Embryonic facial prominence (tissue), 1 donor: ENCODE data around the gene OR4C6.

Experiments
- DNase-seq: peaks from one replicate; pipeline ENCODE4 v3.0.0-alpha.2; 2016; ENCODE audit errors: extremely low spot score

The OR4C6 gene

GRCh38 chr11:55661901-55662300 lies at the start of gene OR4C6:
Gene OR4C6 (plus strand): TSS chr11:55662201. CDS start chr11:55665167, 2,966 bp downstream.
- DNase-seq = no peak

- DNase-seq = no peak
These were observed 37.5 kb upstream of the OR4C6 start for GRCh38 chr11:55624531-55624930.

- no peak for DNase-seq
These were observed 27.2 kb upstream of the OR4C6 start, which contains the start of gene OR4P4 for GRCh38 chr11:55634813-55635212. Gene OR4P4 (plus strand): TSS chr11:55635113.

GRCh38 chr11:55648027-55648426 lies 14.0 kb upstream of the OR4C6 start, which contains the start of gene OR4S2:
Gene OR4S2 (plus strand): TSS chr11:55648327. CDS start chr11:55650904, 2,577 bp downstream.
- no peak for DNase-seq

GRCh38 chr11:55652560-55652959 lies 9.4 kb upstream of the OR4C6 start:
- no peak for DNase-seq

- DNase-seq = no peak
These were observed 6.9 kb upstream of the OR4C6 start for GRCh38 chr11:55655096-55655495.

GRCh38 chr11:55658031-55658573 lies 3.9 kb upstream of the OR4C6 start:
- no peak for DNase-seq

GRCh38 chr11:55658608-55659007 lies 3.4 kb upstream of the OR4C6 start:
- DNase-seq = no peak

- DNase-seq = no peak
These were observed 7.4 kb downstream of the OR4C6 start for GRCh38 chr11:55669376-55669775.

- no peak for DNase-seq
These were observed 11.9 kb downstream of the OR4C6 start for GRCh38 chr11:55673860-55674259.

GRCh38 chr11:55697817-55698216 lies 35.8 kb downstream of the OR4C6 start:
- DNase-seq = no peak

- DNase-seq = no peak
These were observed 39.4 kb downstream of the OR4C6 start for GRCh38 chr11:55701429-55701828.

- no peak for DNase-seq
These were observed 45.0 kb downstream of the OR4C6 start for GRCh38 chr11:55707029-55707428.

GRCh38 chr11:55714982-55715888 lies 53.2 kb downstream of the OR4C6 start:
- DNase-seq = no peak
